ENCODE results near the gene LRRC18.

DNA sequence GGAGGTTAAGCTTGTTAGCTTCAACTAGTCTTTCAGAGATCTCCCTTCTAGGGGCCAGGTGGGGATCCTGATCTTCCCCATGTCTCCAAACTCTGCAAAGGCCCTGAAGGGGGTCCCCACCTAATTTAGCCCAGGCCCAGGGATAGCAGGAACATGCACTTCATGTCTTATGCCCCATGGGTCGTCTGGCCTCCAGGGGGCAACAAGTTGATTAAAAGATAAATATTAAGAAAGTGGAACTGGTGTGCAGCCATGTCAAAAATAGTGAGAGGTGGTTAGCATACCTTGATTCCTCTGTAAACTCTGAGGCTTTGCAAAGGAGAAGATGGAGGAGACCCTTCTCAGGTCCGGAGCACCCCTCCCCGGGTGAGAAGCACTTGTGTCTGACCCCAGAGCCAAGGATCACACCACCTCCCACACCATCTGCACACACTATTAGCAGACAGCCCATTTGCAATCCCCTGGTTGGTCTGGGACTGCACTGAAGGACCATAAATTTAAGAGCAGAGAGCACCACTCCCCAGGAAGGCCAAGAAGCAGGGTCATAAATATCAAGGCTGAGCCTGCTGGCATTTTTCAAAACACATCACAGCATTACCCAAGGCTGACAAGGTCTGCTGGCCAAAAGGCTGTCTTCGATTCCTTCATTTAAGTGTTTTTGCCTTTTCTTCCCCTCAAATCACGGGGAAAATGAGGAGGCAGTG lies 44.2 kb upstream of the LRRC18 start:
- TF ChIP-seq, protein P1, sequence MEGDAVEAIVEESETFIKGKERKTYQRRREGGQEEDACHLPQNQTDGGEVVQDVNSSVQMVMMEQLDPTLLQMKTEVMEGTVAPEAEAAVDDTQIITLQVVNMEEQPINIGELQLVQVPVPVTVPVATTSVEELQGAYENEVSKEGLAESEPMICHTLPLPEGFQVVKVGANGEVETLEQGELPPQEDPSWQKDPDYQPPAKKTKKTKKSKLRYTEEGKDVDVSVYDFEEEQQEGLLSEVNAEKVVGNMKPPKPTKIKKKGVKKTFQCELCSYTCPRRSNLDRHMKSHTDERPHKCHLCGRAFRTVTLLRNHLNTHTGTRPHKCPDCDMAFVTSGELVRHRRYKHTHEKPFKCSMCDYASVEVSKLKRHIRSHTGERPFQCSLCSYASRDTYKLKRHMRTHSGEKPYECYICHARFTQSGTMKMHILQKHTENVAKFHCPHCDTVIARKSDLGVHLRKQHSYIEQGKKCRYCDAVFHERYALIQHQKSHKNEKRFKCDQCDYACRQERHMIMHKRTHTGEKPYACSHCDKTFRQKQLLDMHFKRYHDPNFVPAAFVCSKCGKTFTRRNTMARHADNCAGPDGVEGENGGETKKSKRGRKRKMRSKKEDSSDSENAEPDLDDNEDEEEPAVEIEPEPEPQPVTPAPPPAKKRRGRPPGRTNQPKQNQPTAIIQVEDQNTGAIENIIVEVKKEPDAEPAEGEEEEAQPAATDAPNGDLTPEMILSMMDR (IDR thresholded peaks at IDR 0.05; ENCODE audit: borderline replicate concordance, extremely low read depth, low read length, poor library complexity, severe bottlenecking), result peak; percentile 18
- no peak for TF ChIP-seq EZH2 (IDR thresholded peaks at IDR 0.05; ENCODE audit: borderline replicate concordance, low read depth, low read length, severe bottlenecking)
